NCI-H2196 treated with DMSO at 0.1 percent for 48 hours (cell line): ENCODE measurements around the gene MARCHF10.

Experiments used
- DNase-seq: peaks from one replicate; lab custom pipeline; 2025; ENCODE audit not compliant: unreplicated experiment; lab: John Stamatoyannopoulos, UW

The MARCHF10 gene

GRCh38 chr17:62662855-62663254, 145.3 kb downstream of the MARCHF10 start:
- DNase-seq, result no peak

DNA sequence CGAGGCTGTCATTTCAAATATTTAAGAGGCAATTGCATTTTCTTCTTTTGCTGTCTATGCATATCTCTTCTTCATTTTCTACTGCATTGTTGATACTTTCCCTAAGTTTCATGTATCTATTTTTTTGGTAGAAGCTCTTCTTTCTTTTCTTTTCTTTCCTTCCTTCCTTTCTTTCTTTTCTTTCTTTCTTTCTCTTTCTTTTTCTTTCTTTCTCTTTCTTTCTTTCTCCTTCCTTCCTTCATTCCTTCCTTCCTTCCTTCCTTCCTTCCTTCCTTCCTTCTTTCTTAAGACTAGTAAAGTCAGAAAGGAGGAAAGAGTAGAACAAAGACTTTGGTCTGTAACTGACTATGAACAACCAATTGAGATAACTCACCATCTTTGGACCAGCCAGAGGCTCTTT, 146.8 kb downstream of the MARCHF10 start:
- no peak for DNase-seq

- no peak for DNase-seq
Measured at GRCh38 chr17:62660629-62661118, 147.4 kb downstream of the MARCHF10 start.

DNA sequence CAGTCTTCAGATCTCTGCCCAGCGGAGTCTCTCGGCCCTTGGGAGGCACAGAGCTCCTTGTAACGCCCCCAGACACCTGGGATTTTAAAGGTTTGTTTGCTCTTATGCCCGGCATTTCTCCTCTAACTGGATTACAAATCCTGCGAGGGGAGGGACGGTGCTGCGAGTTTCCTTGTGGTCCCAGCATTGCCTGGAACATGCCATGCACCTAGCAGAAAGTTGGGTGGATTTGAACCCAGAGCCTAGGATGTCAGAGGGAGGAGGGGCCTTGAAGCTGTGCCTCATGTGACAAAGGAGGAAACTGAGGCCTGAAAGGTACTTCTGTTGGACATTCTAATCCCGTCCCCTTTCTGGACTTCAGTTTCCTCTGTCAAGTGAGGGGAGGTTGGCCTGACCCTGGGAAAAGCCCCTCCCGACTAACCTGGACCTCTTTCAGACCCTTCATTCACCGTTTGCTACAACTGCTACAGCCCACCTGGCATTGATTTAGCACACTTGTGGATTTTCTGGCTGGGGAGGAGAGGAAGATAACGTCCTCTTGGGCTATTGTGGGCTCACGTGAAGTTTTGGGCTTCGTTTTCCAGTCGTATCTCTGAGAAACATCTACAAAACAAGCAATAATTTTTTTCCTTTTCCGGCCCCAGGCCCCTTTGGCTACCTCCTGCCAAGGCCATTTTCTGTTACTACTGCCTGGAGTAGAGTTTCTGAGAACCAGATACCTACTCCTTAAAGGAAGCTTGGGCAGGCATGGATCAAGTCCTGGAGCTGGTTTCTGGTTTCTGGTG, 149.8 kb downstream of the MARCHF10 start:
- DNase-seq, result no peak

DNA sequence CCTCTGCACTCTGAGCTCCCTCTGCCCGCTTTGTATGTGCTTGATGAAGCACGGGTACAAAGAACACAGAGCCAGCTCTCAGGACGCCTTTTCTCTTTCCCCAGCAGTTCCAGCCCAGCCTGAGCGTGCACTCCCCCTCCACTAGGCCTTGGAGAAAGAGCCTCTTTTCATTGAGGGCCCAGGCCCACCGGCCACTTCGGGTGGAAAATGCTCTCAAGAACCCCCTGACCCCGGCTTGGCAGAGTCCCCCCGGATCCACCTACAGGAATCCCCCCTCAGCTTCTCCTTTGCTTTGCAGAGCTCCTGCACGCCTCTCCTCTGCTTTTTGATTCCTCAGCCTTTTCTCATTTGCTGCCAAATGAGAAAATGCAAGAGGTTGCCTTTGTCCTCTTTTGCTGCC, 150.4 kb downstream of the MARCHF10 start:
- no peak for DNase-seq

DNA sequence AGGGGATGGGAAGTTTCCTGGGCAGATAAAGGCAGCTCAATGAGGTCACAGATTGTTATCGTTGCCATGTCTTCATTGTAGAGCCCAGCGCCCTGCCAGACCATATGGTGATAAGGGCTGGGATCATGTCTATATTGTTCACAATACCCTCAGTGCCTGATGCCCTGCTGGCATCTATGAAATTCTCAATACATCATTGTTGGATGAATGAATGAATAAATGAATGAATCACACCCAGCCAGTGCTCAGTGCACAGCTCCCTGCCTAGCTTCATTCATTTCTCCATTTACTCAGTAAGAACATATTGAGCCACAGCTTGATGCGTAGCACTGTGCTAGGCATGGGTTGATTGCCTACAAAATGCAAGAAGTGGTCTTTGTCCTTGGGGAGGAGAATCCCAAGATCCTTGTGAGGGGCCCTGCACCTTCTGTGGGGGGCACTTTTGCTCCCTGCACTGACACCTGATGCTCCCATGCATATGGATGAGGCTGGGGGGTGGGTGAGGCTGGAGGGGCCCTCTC, 150.9 kb downstream of the MARCHF10 start:
- no peak for DNase-seq

DNA sequence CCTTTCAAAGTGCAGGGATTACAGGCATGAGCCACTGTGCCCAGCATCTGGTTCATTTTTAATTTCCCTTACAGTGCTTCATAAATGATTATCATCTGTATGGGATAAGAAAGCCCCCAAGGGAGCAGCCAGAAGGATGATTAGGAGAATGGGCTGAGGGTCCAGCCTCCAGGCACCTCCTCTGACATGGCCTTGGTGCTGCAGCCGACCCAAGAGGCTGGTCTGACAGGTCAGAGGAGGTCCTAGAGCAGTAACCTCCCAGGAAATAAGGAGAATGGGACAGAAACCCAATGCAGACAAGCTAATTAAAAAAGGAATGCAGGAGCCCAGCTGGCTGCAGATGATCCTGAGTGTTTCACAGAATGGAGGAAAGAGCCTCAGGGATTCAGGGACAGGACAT, 151.7 kb downstream of the MARCHF10 start:
- no peak for DNase-seq

GRCh38 chr17:62655656-62656055, 152.5 kb downstream of the MARCHF10 start:
- no peak for DNase-seq

- DNase-seq, result peak; percentile 35
Measured at GRCh38 chr17:62653826-62654761, 154.0 kb downstream of the MARCHF10 start.

DNA sequence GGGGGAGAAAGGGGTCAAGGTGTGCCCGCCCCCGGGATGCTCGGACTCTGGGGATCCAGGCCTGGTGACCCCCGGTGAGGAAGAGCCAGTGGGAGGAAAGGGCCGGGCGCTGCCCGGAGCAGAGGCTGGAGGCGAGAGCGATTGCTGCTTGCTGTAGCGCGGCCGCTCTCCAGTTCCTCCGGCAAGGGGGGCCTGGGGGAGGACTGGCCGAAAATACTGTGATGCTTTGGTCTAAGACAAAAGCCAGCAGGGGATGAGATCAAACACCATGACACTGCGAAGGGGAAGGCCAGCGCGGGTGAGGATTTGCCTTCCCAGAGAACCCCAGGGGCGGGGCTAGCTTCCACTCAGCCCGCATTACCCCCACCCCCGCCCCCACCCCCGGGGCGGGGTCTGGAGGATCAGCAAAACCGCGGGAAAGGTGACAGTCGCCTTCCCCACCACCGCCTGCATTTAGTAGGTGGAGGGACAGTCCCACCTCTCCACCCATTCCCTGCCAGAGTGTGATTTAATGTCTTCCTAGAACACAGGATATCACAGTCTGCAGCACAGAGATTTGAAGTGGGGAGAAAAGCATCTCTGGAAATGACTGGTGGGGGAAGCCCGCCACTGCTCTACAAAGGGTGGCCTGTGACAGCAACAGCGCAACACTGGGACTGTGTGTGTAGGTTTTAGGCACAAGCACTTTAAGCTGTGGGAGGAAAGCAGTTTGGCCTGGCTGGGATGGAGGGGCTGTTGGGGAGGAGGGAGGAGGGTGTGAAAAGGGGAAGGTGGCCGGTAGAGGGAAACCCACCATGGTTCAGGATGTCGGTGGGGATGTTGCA, 154.9 kb downstream of the MARCHF10 start:
- DNase-seq, result peak; percentile 91

DNA sequence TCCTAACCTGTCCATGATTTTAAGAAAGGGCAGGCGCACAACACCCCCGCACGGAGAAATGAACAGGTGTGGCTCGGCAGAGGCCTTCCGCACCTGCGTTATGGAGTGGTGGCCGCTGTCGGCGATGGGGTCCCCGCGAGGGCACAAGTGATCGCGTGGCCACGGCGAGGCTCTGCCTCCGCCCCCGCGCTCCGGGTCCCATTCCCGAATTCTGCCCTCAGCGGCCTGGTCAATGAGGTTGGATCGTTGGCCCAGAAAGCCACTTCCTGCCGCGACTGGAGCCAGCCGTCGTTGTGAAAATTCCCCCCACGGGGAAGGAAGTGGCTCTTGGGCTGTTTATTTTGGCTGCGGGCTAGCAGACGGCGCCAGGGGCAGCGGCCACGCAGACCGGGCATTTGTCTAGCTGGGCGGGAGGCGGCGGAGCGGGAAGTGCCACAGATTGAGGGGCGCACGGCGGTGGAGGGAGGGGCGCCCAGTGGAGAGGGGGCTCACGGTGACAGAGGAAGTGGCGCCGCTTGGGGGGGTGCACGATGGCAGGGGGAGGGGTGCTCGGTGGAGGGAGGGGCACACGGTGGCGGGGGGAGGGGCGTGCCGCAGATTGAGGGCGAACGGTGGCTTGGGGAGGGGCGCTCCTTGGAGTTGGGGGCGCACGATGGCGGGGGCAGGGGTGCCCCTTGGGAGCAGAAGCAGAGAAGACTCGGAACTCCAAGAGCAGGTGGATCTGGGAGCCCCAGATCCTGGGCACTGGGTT, 155.7 kb downstream of the MARCHF10 start:
- peak; percentile 80 for DNase-seq
